Stimulated activated CD4-positive, alpha-beta T cell treated with anti-CD3 and anti-CD28 coated beads, Interleukin-4, amount 100 ng/mL, for 1 hour (primary cell): ENCODE results near the gene MRTFA.
"Not testable (repeated sequence)": the region's sequence is repeated elsewhere in the genome, so short reads cannot be mapped to it uniquely, and the experiment has no call there.

Source experiments
- DNase-seq: peaks from one replicate; pipeline ENCODE4 v3.0.0-alpha.2; 2020

Gene MRTFA

GRCh38 chr22:40547729-40548143 is 88.8 kb downstream of the MRTFA start:
- no peak for DNase-seq

- no peak for DNase-seq
Measured at GRCh38 chr22:40544758-40545157, 91.8 kb downstream of the MRTFA start.

DNA sequence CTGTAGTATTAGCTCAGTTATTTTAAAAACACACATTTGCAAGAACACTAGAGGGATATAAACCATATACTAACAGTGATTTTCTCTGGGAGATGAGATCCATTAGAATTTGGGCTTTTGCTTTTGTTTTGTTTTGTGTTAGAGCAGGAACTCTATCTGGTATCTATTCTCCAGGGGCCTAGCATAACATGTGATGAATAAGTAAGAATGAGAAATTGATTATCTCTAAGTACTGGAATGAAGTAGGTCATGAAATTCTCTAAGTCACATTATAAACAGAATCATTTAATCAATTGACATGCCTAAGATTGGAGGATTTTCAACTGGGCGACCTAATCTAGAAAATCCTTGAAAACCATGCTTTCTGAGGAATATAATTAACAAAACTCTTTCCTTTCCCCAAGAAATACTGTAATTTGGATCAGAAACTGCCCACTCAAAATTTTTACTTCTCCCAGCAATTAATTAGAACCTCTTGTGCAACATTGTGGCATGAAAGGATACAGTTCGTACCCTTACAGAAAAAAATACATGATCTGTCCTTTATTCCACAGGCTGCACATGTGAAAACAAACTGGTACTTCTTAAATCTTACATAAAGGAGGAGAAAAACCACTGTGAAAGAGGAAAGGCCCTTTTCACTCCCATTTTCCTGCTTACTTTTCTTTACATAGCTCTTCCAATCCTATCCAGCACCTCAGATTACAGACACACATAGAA is 93.5 kb downstream of the MRTFA start:
- DNase-seq = no peak

DNA sequence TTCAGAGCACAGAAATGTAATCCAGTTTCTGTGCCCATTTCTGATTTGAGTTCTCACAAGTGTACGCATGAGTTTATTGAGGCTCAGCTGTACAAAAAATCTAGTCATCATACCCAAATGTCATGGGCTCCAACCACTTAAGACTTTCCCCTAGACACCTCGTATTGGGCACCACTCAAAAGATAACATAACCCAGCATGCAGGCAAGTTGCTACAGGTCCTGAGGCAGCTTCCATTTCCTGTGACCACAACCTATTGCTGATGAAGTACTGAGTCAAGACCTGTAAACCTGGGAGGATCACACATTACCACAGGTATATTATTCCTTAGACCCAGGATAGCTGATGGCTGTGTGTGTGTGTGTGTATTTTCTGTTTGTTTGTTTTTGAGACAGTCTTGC is 95.2 kb downstream of the MRTFA start:
- no peak for DNase-seq

- DNase-seq = no peak
Measured at GRCh38 chr22:40540265-40540664, 96.3 kb downstream of the MRTFA start.

- DNase-seq = not testable (repeated sequence)
Measured at GRCh38 chr22:40536149-40536548, 100.4 kb downstream of the MRTFA start.

DNA sequence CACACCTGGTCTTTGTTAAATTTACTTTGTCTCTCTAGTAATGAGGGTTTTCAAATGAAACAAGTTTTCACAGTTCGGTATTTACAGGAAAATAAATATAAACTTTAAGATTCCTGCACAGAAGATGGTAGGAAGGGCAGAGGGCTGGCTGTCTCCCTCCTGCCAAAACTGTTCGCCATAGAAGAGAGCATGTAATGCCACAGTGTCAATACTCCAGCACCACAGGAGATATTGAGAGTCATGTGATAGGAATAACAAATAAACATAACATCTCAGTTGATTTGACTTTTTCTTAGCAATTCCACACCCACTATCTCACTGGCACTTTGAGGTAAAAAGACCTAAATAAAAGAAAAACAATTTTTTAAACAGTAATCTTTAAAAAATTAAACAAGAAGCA is 100.9 kb downstream of the MRTFA start:
- no peak for DNase-seq

DNA sequence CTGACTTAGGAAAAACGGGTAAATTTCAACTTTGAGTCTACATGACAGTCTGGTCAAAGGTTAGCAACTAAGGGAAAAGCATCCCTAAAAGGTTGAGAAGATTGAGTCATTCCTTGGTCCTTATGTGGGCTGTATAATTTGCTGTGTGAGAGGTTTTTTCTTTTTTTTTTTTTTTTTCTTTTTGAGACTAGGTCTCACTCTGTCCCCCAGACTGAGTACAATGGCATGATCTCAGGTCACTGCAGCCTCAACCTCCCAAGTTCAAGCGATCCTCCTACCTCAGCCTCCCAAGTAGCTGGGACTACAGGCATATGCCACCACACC is 101.4 kb downstream of the MRTFA start:
- no peak for DNase-seq

GRCh38 chr22:40534379-40535188 is 101.9 kb downstream of the MRTFA start:
- DNase-seq = no peak

GRCh38 chr22:40533712-40534378 is 102.7 kb downstream of the MRTFA start:
- DNase-seq = peak; percentile 26

- DNase-seq = no peak
Measured at GRCh38 chr22:40531951-40532900, 104.3 kb downstream of the MRTFA start.

DNA sequence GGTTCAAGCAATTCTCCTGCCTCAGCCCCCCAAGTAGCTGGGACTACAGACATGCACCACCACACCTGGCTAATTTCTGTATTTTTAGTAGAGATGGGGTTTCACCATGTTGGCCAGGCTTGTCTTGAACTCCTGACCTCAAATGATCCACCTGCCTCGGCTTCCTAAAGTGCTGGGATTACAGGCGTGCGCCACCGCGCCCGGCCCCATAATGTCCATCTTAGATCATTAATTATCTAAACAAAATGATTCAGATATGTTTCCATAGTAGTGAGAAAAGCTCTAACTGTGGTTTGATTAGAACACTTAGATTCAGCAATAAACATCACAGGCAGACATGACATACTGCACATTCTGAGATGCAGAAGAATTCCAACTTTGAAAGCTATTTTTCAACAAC is 106.1 kb downstream of the MRTFA start:
- DNase-seq = not testable (repeated sequence)

DNA sequence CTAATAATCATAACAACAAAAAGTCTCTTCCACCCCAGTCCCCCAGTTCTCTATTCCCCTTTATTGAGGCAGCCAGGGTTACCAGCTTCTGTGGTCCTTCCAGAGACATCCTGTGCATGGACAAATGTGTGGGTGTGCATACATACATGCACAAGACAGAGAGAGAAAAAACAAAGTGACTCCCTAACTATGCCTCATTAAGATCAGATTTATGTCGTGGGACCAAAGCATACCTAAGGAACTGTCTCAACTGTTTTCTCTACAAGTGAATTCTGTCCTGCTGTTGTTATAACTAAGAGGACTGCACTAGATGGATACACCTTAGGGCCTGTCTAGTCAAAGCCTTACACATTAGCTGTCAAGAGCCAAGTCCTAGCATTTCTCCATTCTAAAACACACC is 106.7 kb downstream of the MRTFA start:
- DNase-seq = no peak

- no peak for DNase-seq
Measured at GRCh38 chr22:40526960-40527359, 109.6 kb downstream of the MRTFA start.

DNA sequence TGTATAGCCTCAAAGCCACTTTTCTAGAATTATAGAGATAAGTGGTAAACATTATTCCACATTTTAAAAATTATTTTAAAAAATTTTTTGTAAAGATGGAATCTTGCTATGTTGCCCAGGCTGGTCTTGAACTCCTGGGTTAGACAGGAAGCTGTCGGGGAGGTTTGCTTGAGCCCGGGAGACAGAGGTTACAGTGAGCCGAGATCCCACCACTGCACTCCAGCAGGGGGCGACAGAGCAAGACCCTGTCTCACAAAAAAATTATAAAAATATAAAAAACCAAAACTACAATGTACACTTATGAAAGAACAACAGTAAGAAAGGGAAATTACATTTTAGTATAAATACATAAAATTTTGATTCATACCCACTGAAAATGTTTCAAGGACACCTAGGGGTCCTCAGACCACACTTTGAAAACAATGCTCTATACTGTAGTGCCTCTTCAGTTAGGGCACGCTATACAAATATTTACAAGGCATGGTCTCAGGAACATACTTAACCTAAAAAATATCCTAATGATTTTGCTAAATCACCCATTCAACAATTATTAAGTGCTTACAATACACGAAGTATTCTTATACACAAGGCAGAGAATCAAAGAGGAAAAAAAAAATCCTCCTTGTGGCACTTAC is 111.2 kb downstream of the MRTFA start:
- peak; percentile 78 for DNase-seq

DNA sequence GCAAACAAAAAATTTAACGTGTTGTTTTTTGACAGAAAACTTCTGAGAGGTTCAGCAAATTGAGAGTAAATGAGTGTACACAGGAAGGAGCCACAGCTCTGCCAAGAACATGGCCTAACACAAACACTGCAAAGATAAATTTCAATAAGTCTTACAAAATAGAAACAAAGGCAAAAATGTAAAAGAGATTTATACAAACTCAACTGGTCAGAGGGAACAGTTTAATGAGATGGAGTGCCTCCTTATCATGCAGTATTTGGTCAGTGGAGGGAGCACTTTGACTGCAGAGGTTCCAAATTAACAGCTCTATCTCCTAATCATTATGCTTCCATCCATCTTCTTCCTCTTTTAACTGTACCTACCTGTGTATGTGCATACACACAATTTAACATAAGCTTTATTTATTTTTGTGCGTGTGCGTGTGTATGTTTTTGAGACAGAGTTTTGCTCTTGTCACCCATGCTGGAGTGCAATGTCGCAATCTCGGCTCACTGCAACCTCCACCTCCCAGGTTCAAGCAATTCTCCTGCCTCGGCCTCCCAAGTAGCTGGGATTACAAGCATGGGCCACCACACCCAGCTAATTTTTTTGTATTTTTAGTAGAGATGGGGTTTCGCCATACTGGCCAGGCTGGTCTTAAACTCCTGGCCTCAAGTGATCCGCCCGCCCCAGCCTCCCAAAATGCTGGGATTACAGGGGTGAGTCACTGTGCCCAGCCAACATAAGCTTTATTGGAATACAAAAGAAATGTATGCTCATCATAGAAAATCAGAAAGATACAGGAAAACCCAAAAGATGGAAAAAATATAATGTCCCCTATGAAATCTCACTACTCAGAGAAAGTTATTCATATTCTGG is 111.9 kb downstream of the MRTFA start:
- no peak for DNase-seq

DNA sequence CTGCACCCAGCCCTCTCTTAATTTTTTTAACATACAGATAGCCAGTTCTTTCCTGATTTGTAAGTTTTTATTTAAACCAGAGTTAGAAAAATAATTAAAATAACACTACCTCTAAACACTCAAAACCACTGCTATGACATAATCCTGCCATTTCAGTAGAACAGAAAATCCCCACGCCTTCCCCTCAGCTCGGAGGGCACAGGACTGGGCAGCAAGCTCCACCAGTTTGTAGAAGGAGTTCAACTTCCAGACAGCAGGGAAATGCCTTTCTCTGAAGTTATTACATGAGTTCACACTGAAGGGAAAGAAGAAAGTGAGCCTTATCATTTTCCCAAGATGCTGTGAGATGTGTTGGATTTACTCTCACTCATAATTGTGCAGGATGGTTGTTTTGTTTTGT is 114.4 kb downstream of the MRTFA start:
- no peak for DNase-seq

GRCh38 chr22:40521046-40521445 is 115.5 kb downstream of the MRTFA start:
- DNase-seq = no peak

GRCh38 chr22:40520562-40520961 is 116.0 kb downstream of the MRTFA start:
- no peak for DNase-seq

- no peak for DNase-seq
Measured at GRCh38 chr22:40519948-40520331, 116.6 kb downstream of the MRTFA start.

GRCh38 chr22:40519284-40519947 is 117.1 kb downstream of the MRTFA start:
- no peak for DNase-seq
